B cell (primary cell): Measurements from ENCODE around the gene COL4A1.

ENCODE experiments used
- EZH2 ChIP-seq: IDR thresholded peaks from 2 replicates; pipeline ENCODE4 v1.6.1; 2012; ENCODE audit warnings: borderline replicate concordance, low read depth, mild to moderate bottlenecking, moderate library complexity, low read length; ENCODE audit not compliant: insufficient read depth, poor library complexity, severe bottlenecking
- TF ChIP-seq, protein P1 (sequence below): fragments of 200-600 bp; IDR thresholded peaks from one replicate; pipeline ENCODE4 v1.8.0; 2022; ENCODE audit warnings: antibody characterized with exemption, mild to moderate bottlenecking

GRCh38 chr13:110173247-110173818 is 133.6 kb downstream of the COL4A1 start:
- TF ChIP-seq, protein P1, sequence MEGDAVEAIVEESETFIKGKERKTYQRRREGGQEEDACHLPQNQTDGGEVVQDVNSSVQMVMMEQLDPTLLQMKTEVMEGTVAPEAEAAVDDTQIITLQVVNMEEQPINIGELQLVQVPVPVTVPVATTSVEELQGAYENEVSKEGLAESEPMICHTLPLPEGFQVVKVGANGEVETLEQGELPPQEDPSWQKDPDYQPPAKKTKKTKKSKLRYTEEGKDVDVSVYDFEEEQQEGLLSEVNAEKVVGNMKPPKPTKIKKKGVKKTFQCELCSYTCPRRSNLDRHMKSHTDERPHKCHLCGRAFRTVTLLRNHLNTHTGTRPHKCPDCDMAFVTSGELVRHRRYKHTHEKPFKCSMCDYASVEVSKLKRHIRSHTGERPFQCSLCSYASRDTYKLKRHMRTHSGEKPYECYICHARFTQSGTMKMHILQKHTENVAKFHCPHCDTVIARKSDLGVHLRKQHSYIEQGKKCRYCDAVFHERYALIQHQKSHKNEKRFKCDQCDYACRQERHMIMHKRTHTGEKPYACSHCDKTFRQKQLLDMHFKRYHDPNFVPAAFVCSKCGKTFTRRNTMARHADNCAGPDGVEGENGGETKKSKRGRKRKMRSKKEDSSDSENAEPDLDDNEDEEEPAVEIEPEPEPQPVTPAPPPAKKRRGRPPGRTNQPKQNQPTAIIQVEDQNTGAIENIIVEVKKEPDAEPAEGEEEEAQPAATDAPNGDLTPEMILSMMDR = no peak
- TF ChIP-seq EZH2 = no peak
